HUES6 (cell line): ENCODE results near the gene OR52E6.
A peak's percentile ranks its signal among the peaks of the same experiment; 100 is the strongest.

ENCODE experiments used
- H3K27ac ChIP-seq: 2 replicates; pipeline ENCODE4 v1.7.0; 2013; ENCODE audit warnings: low read depth, mild to moderate bottlenecking, low read length, inconsistent platforms
- H3K27me3 ChIP-seq: 2 replicates; pipeline ENCODE4 v1.6.1; 2013; ENCODE audit warnings: low read length; ENCODE audit not compliant: control insufficient read depth, insufficient read depth
- H3K36me3 ChIP-seq: 2 replicates; pipeline ENCODE4 v1.6.1; 2013; ENCODE audit warnings: low read length; ENCODE audit not compliant: control insufficient read depth, insufficient read depth
- H3K4me1 ChIP-seq: 2 replicates; pipeline ENCODE4 v1.6.1; 2013; ENCODE audit warnings: low read length; ENCODE audit not compliant: control insufficient read depth, insufficient read depth
- H3K4me3 ChIP-seq: 2 replicates; pipeline ENCODE4 v1.5.1; 2013; ENCODE audit warnings: low read depth, low read length
- H3K9ac ChIP-seq: one replicate; pipeline ENCODE4 v1.6.1; 2013; ENCODE audit warnings: mild to moderate bottlenecking, low read length
- H3K9me3 ChIP-seq: 2 replicates; pipeline ENCODE4 v1.6.1; 2013; ENCODE audit warnings: low read depth, low read length; ENCODE audit not compliant: control insufficient read depth, insufficient read depth

Gene OR52E6

GRCh38 chr11:5846701-5847100 is 5.0 kb upstream of the OR52E6 start:
- Histone ChIP-seq H3K27me3 (no peaks in the 10 kb centered on the region), H3K36me3 (no peaks in the 10 kb centered on the region), H3K9me3 (no peaks in the 10 kb centered on the region), H3K4me3 (no peak overlapping the region), H3K27ac (no peak overlapping the region), H3K9ac (no peak overlapping the region), H3K4me1 (no peaks in the 10 kb centered on the region)

GRCh38 chr11:5837695-5838094 is 4.0 kb downstream of the OR52E6 start:
- Histone ChIP-seq H3K4me3 (no peak overlapping the region), H3K4me1 (no peaks in the 10 kb centered on the region), H3K9me3 (no peaks in the 10 kb centered on the region), H3K27ac (no peak overlapping the region), H3K36me3 (no peaks in the 10 kb centered on the region), H3K9ac (no peak overlapping the region), H3K27me3 (no peaks in the 10 kb centered on the region)

- H3K9ac ChIP-seq, result no peak overlapping the region
- no peak overlapping the region for H3K27ac ChIP-seq
- H3K9me3 ChIP-seq, result no peaks in the 10 kb centered on the region
- no peaks in the 10 kb centered on the region for H3K27me3 ChIP-seq
- H3K36me3 ChIP-seq, result no peaks in the 10 kb centered on the region
- no peak overlapping the region for H3K4me3 ChIP-seq
- H3K4me1 ChIP-seq, result peaks cover 14% of the 10 kb centered on the region; the same call in 1 of the 2 replicates
These were observed 8.3 kb downstream of the OR52E6 start for GRCh38 chr11:5833446-5833845.

GRCh38 chr11:5831196-5831829 is 10.4 kb downstream of the OR52E6 start:
- Histone ChIP-seq H3K9ac (peak overlapping the region; percentile 53), H3K4me1 (peaks cover 14% of the 10 kb centered on the region; the same call in 1 of the 2 replicates), H3K36me3 (no peaks in the 10 kb centered on the region), H3K9me3 (peaks cover 6% of the 10 kb centered on the region; the same call in 1 of the 2 replicates), H3K27me3 (no peaks in the 10 kb centered on the region), H3K4me3 (no peak overlapping the region), H3K27ac (peak overlapping the region; percentile 53; the same call in 1 of the 2 replicates)

DNA sequence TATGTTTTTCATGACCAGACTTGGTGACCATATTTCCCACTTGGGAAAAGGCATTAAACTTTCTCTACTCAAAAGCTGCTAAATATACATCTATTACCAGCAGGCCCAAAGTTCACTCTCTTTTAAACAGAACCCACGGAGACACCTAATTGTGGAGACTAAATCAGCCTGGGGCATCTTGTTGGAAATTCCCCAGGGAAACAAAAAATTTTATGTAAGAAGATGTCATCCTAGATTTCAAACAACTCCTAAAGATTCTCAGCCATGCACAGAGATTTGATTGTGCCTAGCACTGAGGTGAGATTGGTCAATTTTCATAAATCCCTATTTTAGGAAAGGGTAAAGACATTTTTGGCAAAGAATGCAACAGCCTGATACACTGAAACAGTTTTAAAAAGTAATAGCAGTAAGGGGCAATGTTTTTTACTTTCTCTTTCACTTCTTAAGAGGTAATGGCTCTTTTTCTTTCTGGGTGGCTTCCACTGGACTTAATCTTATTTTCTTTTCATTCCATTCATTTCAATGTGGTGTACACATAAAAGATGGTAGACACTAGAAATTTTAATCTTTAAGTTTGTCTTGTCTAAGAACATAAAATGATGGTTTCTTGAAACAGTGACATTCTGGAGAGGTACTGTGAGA is 23.3 kb downstream of the OR52E6 start:
- H3K4me3 ChIP-seq, result no peak overlapping the region
- H3K27me3 ChIP-seq, result no peaks in the 10 kb centered on the region
- no peak overlapping the region for H3K9ac ChIP-seq
- no peaks in the 10 kb centered on the region for H3K4me1 ChIP-seq
- no peak overlapping the region for H3K27ac ChIP-seq
- H3K36me3 ChIP-seq, result no peaks in the 10 kb centered on the region
- H3K9me3 ChIP-seq, result no peaks in the 10 kb centered on the region

DNA sequence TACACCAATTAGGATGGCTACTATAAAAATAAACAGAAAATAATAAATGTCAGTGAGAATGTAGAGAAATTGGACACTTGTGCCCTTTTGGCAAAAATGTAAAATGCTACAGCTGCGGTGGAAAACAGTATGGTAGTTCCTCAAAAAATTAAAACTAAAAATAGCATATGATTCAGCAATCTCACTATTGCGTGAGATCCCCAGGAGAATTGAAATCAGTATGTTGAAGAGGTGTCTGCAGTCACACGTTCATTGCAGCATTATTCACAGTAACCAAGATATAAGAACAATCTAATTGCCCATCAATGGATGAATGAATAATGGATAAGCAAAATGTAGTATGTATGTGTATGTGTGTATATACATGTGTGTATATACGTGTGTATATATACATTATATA is 26.2 kb downstream of the OR52E6 start:
- Histone ChIP-seq H3K9me3 (no peaks in the 10 kb centered on the region), H3K36me3 (no peaks in the 10 kb centered on the region), H3K27ac (no peak overlapping the region), H3K9ac (no peak overlapping the region), H3K27me3 (no peaks in the 10 kb centered on the region), H3K4me3 (no peak overlapping the region), H3K4me1 (no peaks in the 10 kb centered on the region)

- Histone ChIP-seq H3K36me3 (no peaks in the 10 kb centered on the region), H3K9ac (no peak overlapping the region), H3K4me3 (no peak overlapping the region), H3K9me3 (no peaks in the 10 kb centered on the region), H3K4me1 (no peaks in the 10 kb centered on the region), H3K27ac (no peak overlapping the region), H3K27me3 (no peaks in the 10 kb centered on the region; the same call in 1 of the 2 replicates)
These were observed 31.5 kb downstream of the OR52E6 start for GRCh38 chr11:5809905-5810795.

DNA sequence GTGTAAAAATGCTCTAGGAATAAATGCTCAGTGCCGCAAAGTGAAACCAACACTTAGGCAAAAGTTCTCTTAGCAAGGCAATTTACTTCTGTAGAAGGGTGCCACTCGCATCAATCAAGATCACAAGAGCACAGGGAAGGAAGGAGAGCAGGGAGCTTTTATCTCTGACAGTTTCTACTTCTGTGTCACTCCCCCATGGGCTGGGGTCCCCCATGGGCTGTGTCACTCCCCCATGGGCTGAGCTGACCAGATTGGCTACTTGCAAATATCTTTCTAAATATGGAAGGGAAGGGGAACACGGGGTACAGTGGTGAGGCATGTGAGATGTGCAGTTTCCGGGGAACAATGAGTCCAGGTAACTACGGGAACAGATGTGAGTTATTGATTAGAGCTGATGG is 32.6 kb downstream of the OR52E6 start:
- Histone ChIP-seq H3K27ac (no peak overlapping the region), H3K4me1 (no peaks in the 10 kb centered on the region), H3K9ac (peak overlapping the region; percentile 24), H3K9me3 (peaks cover 2% of the 10 kb centered on the region; the same call in 1 of the 2 replicates), H3K27me3 (no peaks in the 10 kb centered on the region; the same call in 1 of the 2 replicates), H3K36me3 (no peaks in the 10 kb centered on the region), H3K4me3 (peak overlapping the region; percentile 64)

DNA sequence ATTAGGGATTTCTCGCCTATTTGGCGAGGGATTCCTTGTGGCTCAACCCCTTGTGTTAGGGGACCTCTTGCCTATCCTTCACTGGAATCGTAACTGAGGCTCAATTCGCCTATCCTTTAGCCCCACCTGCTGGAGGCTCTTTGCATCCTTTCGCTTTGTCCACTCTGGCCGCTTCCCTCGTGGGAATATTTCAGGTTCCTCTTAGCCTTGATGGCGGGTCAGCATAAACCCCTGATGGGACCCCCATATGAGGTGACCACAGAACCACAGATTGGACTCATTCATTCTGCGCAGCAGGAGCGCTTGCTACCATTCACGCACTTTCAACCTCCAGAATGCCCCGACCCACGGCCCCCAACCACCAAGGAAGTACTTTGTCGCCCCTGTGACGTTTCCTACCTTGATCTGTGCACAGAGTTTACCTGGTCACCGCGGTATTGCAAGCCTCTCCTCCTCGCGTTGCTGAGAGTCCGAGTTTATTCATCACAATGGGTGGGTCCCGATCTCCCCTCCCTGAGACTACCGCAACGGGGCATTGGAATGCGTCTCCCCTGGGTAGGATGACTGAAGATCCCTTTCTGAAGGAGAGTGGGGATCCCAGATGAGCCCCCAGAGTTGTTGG is 33.1 kb downstream of the OR52E6 start, which contains the start of gene OR52N2:
TSS of gene OR52N2 (plus strand) at position 425 of the 622 bp plus-strand sequence. CDS start 11,412 bp downstream, outside the sequence.
- Histone ChIP-seq H3K9ac (peak within 1 kb of the TSS; percentile 24), H3K4me1 (no peaks in the 10 kb centered on the region), H3K4me3 (peak within 1 kb of the TSS; percentile 64), H3K36me3 (no peaks in the 10 kb centered on the region), H3K27me3 (no peaks in the 10 kb centered on the region; the same call in 1 of the 2 replicates), H3K27ac (no peak within 1 kb of the TSS), H3K9me3 (peaks cover 6% of the 10 kb centered on the region; the same call in 1 of the 2 replicates)

GRCh38 chr11:5807580-5807979 is 34.1 kb downstream of the OR52E6 start:
- Histone ChIP-seq H3K36me3 (no peaks in the 10 kb centered on the region), H3K27ac (no peak overlapping the region), H3K9ac (no peak overlapping the region), H3K27me3 (no peaks in the 10 kb centered on the region; the same call in 1 of the 2 replicates), H3K4me3 (no peak overlapping the region), H3K4me1 (no peaks in the 10 kb centered on the region), H3K9me3 (peaks cover 10% of the 10 kb centered on the region; the same call in 1 of the 2 replicates)
